ENCODE results near the gene ALG3.
"Not testable (repeated sequence)": the region's sequence is repeated elsewhere in the genome, so short reads cannot be mapped to it uniquely, and the experiment has no call there.

Gene ALG3

GRCh38 chr3:184248454-184249411, at the start of gene ALG3:
Gene ALG3, minus strand, starts transcription at chr3:184248962. Its CDS starts 22 bp downstream, at chr3:184248940.
- peak; percentile 82 for DNase-seq

- no peak for DNase-seq
Measured at GRCh38 chr3:184296616-184297015, 47.9 kb upstream of the ALG3 start.

GRCh38 chr3:184295771-184296170, 47.0 kb upstream of the ALG3 start:
- DNase-seq: no peak

GRCh38 chr3:184291738-184292445, 43.1 kb upstream of the ALG3 start:
- no peak for DNase-seq

- no peak for DNase-seq
Measured at GRCh38 chr3:184291044-184291737, 42.4 kb upstream of the ALG3 start.

- no peak for DNase-seq
Measured at GRCh38 chr3:184290331-184290730, 41.6 kb upstream of the ALG3 start.

GRCh38 chr3:184289426-184289938, 40.7 kb upstream of the ALG3 start:
- peak; percentile 38 for DNase-seq

GRCh38 chr3:184284696-184285095, 35.9 kb upstream of the ALG3 start:
- DNase-seq: peak; percentile 73

GRCh38 chr3:184283681-184284080, 34.9 kb upstream of the ALG3 start:
- DNase-seq: no peak

GRCh38 chr3:184282941-184283340, 34.2 kb upstream of the ALG3 start:
- DNase-seq: no peak

- no peak for DNase-seq
Measured at GRCh38 chr3:184277366-184277765, 28.6 kb upstream of the ALG3 start.

- no peak for DNase-seq
Measured at GRCh38 chr3:184275961-184276910, 27.5 kb upstream of the ALG3 start, which contains the start of gene ECE2. Gene ECE2, plus strand, starts transcription at chr3:184276022. Its CDS starts 132 bp downstream, at chr3:184276154.

GRCh38 chr3:184275381-184275701, 26.6 kb upstream of the ALG3 start:
- no peak for DNase-seq

- no peak for DNase-seq
Measured at GRCh38 chr3:184272269-184272668, 23.5 kb upstream of the ALG3 start.

GRCh38 chr3:184267249-184267648, 18.5 kb upstream of the ALG3 start:
- DNase-seq: not testable (repeated sequence)

GRCh38 chr3:184262764-184263179, 14.0 kb upstream of the ALG3 start:
- no peak for DNase-seq

GRCh38 chr3:184261854-184262763, 13.3 kb upstream of the ALG3 start:
- DNase-seq: peak; percentile 15

GRCh38 chr3:184261270-184261853, 12.6 kb upstream of the ALG3 start, which contains the start of gene CAMK2N2:
Gene CAMK2N2, minus strand, starts transcription at chr3:184261553. Its CDS starts 268 bp downstream, at chr3:184261285.
- DNase-seq: peak; percentile 31

GRCh38 chr3:184260724-184261269, 12.0 kb upstream of the ALG3 start:
- DNase-seq: no peak
